Activated CD4-positive, alpha-beta T cell treated with anti-CD3 and anti-CD28 coated beads, Interleukin-2, Interleukin-4, amounts not matched to agents 100 ng/mL and 50 ng/mL, durations not matched to agents 16 hours and 8 hours (primary cell): ENCODE measurements around the gene PTPRB.

Experiments
- DNase-seq: peaks from one replicate; pipeline ENCODE4 v3.0.0-alpha.2; 2020; ENCODE audit warnings: low spot score

Gene PTPRB

DNA sequence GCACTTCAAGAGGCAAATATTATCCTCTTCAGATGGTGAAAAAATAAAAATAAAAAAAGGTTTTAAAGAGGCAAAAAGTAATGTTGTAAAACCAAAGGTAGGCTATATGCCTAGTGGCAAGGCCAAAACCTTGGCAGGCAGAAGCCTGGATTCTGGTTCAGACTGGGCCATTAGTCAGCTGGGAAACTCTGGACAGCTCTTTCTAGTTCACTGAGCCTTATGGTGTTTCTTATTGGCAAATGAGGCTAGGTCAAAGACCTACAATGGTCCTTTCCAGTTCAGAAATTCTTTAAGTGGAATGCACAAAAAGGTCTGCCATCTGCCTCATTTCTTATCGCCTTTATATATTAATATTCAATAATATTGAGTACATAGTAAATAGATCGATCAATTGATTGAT lies 44.6 kb downstream of the PTPRB start:
- no peak for DNase-seq

DNA sequence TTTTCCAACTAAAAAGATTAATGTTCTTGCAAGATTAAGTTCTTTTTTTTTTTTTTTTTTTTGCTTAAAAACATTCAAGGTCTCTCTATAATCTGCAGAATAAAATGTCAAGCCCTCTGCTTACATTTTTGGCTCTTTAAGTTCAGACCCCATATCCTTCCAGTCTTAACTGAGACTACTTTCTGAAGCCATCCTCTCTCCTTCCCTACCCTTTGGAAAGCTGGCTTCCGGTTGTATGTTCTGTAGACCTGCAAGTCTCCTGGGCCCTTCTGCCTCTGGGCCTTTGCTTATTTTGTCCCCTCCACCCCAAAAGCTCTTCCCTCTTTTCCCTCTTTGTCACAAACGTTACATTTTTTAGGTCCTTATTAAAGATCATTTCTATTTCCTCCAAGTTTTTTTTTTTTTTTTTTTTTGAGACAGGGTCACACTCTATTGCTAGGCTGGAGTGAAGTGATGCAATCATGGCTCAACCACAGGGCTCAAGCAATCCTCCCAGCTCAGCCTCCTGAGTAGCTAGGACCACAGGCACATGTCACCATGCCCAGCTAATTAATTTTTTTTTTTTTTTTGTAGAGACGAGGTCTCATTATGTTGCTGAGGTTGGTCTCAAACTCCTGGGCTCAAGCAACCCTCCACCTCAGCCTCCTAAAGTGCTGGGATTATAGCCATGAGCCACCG lies 46.5 kb downstream of the PTPRB start:
- DNase-seq: no peak

DNA sequence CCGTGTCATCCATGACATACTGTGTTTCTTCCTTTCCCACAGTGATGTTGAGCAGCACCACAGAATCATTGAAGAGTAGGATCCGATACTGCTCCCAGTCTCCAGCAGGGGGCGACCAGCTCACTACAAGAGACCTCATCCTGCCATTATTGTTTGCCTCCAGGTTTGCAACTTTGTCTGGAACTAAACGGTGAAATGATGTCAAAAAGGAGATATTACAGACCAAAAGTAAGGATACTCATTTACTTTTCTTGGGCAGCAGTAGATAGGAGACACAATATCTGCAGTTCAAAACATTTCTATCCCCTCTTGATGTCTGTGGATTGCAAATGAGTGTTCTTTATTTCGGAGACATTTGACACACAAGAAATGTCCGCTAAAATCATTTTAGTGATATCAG lies 47.2 kb downstream of the PTPRB start:
- peak; percentile 51 for DNase-seq

DNA sequence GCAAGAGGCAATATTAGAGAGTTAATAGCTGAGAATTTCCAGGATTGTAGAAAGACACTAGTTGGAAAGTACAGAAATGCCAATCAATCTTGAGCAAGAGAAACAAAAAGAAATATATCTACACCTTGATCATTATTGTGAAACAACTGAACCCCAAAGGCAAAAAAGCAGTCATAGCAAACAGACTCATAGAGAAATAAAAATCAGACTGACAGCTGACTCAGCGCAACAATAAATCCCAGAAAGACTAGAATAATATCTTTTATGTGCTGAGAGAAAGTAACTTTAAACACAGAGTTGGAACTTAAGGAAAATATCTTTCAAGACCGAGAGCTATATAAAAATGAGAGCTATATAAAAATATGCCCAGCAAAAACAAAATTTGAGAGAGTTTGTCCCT lies 52.9 kb downstream of the PTPRB start:
- no peak for DNase-seq

DNA sequence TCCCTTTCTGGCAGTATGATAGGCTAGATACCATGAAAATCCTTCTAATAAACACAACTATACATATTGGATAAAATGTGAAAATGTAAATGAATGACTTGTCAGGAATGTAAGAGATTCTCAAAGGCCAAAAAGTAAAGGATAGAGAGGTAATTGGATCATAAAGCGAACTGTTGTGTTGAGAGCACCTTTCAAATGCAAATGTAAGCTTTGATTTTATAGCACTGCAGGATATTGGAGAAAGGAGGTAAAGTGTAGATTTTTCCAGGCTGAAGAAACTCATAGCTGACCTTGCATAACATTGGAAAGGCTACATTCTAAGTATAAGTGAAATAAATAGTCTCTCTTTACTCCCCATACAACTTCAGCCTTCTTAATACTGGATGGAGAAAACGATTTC lies 54.0 kb downstream of the PTPRB start:
- no peak for DNase-seq

DNA sequence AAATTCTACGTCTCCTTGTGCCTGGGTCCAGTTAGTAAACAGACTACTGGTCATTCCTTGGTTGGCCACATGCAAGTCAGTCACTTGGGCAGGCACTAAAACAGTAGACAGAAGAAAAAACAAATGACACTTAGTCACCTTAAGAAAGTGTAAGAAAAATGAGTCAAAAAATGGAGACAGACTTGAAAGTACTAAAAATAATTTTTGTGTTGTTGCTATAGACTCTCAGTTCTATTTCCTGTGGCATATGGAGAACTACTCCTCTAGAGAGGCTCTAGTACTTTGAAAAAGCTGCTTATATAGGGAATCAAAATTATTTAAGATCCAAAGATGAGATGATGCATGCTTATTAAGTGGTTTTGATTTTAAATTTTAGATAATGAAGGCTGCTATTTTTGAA lies 56.0 kb downstream of the PTPRB start:
- no peak for DNase-seq

DNA sequence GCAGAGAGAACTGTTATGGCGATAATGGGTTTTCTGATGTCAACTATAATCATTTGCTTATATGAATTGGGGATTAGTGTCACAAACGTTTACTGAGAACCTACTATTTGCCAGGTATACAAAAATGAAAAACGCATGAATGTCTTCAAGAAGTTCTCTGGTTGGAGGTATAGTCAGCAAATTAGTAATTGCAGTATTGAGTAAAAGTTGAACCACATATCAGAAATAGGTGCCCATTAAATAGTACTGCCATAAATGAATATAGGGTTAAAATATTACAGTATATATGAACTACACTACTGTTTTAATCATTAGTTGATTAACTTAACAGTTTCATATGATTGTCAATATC lies 60.0 kb downstream of the PTPRB start:
- DNase-seq: no peak

DNA sequence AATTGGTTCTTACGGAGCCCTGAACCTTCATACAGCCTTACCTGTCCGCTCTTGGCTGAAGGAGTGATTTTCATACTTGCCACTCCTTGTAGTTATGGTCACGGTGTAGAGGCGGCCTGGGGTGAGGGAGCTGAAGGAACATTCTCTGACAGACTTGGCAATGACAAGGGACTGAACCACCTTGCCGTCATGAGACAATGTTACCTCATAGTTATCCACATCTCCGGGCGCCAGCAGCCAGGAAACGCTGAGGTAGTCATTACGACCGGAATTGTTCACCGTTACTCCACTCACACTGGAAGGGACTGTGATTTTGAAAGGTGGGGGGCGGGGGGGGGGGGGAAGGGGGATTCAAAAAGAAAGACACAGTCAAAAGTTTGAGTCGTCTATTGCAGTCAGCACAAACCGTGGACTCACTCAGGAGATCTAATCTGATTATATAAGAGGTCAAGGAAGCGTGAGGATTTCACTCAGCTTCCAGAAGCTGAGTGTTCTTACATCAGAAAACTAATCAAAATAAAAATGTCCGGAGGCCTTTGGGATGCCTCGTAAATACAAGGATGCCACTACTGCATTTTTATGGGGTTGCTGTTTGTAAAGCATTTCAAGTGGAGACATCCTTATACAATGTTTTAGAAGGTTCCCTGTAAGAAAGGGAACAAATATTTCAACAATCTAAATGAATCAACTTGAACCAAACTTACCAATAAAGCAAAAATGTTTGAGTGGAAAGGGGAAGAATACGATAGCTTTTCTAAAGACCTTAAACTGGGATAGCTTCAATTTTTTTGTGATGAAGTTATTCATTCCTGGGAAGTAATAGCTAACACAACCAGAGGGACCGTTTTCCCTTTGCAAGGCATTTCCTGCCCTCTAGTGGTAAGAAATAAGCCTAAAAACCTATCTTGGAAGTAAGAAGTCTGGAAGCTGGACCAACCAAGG lies 60.6 kb downstream of the PTPRB start:
- peak; percentile 37 for DNase-seq

DNA sequence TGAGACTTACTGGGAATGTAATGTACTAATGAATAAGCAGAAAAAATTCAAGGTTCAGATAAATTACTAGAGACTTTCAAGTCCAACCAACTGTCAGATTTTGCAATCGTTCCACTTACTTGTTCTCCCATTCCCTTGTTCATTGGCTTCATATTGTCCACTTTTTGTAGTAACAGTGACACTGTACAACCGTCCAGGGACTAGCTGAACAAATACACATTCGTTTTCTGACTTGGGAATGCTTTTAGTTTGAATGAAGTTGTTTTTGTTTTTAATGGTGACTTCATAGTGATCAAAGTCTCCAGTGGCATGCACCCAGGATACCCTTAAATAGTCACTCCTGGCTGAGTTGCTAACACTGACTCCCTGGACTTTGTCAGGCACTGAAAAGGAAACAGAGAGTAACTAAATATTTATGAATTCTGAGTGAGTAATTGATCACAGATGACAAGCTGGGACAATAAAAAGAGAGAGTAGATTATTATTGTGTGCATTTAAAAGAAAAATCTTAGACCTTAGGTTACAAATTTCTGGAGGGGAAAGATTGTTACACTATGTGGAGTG lies 65.4 kb downstream of the PTPRB start:
- no peak for DNase-seq

DNA sequence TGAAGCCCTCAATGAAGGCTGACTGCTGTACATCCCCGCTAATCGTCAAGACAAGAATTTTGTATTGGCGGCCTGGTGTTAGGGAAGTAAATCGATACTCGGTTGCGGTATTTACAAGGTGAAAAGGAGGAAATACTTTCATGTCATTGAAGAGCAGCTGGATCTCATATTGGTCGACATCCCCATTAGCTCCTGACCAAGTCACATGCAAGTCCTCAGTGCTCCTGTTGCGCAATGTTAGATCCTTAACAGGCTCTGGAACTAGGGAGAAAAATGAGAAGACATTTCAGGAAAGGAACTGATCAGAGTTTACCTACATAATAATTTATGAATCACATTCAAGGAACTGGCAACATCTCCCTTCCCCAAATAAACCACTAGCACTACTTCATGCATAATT lies 66.2 kb downstream of the PTPRB start:
- DNase-seq: no peak

DNA sequence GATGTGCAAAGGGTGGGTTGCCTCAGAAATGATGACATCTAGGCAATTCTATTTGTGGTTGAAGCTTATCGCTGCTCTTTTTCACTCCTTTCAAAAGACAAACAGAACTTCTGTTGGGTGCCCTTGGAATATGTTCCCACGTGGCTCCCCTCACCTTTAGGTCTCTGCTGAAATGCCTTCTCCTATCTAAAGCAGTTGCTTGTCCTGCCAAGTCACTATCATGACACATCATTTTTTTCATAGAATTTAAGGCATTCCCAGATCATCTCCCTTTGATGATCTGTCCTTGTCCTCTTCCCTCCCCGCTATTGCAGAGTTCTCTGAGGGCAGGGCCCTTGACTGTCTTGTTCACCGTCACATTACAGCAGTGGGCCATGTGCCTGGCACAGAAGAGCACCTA lies 75.7 kb downstream of the PTPRB start:
- DNase-seq: no peak

DNA sequence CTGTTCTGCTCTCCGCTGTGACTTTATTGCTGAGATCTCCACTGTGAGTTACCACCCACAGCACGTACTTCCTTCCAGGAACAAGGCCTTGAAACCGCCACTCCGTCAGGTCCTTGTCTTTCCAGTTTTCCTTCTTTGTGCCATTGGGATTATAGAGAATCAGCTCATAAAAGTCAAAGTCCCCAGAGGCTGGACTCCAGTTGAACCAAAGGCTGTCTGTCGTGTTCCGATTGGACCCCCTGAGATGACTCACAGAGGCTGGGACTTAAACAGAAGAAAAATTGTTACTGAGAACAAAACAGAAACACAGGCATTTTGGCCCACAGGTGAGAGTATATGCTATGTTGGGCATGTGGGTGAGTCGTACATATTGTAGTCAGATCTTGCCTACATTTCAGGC lies 76.6 kb downstream of the PTPRB start:
- DNase-seq: no peak

DNA sequence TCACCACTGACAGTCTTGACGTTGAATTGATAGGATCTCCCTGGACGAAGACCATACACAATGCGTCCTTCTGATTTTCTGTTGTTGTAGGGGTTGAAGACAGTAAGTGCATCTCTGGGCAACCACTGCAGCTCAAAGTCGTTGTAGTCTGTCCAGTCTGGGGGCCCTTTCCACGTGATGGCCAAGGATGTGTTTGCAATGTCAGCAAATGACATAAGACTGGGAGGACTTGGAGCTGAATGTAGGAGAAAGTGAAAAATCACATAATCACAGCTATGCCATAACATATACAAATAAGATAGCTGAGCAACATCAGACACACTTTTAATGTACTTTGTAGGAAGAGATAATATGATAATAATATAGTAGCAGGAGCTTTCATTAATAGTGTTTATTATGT lies 77.8 kb downstream of the PTPRB start:
- DNase-seq: no peak

DNA sequence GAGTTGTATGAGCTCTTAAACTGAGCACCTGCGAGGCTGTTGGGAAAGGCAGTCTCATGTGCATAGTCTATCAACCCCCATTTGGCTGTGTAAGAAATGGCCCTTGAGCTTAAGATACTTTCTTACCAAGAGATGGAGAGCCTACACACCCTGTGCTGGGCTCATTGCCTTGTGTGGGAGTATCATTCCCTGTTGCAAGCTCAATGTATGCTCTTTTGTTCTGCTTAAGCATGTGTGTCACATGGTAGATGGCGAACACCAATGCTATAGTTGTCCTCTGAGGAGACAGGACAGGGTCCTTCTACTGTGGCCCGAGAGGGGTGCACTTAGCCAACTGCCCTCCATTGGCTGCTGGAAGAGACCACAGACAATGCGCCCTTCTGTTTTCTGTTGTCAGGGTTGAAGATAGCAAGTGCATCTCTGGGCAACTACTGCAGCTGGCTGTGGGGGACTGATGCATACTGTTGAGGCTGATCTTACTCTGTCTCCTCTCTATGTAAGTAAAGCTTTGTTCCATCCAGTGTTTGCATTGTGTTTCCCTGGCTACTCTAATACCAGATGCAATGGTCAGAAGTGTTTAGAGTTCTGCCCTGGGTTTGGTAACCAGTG lies 79.5 kb downstream of the PTPRB start:
- DNase-seq: no peak

DNA sequence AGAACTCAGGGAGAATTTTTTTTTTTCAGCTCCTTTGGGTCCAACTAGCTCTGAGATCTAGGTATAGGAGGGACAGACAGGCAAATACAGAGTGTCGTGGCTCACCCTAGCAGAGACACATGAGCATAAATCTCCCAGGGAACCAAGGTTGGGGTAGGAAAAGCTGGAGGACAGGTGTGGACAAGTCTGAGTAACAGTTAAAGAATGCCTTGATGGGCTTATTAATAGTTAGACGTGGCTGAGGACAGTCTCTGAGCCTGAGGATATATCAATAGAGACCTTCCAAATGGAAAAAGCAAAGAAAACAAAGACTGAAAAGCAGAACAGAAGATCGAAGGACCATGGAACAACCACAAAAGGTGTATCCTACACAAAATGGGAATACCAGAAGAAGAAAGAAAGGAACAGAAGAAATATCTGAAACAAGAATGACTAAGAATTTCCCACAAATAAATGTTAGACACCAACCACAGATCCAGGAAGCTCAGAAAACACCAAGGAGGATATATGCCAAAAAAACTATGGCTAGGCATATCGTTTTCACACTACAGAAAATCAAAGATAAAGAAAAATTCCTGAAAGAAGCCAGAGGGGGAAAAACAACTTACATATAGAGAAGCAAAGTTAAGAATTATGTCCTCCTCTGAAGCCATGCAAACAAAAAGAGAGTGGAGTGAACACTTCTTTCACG lies 80.9 kb downstream of the PTPRB start:
- no peak for DNase-seq

DNA sequence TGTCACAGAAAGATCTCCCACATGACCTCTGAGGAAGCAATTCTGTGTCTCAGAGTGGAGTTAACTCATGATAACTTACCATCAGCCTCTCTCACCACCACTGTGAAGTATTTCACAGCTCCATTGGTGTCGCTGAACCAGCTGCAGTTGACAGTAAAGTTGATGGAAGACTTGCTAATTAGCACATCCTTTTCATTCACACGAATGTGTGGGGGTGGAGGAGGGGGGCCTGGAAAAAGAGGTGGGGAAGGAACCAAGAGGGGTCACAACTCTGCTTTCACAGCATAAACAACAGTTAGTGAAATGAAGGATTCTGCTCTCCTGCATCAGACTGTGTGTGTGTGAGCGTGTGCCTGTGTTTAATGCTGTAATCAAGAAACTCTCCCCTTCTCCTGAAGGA lies 82.1 kb downstream of the PTPRB start:
- DNase-seq: no peak

DNA sequence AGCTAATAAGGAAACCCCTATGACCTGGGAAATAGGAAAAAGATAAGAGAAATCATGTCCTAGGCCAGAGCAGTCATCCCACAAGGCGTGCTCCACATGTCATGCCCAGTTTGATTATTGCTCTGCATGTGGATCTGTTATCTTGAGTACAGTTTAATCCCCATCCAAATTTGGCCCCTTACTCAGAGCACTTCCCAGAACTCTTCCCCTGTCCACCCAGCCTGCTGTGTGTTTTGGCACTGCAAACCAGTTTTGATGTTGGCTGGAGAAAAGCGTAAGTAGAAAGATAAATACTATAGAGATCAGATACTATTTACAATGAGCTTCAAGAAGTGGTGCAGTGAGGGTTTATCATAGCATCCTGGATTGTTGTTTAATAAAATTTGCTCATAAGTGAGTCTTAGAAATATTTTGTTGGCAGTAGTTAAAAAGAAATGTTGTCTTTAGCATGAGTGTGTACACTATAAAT lies 83.8 kb downstream of the PTPRB start:
- no peak for DNase-seq

DNA sequence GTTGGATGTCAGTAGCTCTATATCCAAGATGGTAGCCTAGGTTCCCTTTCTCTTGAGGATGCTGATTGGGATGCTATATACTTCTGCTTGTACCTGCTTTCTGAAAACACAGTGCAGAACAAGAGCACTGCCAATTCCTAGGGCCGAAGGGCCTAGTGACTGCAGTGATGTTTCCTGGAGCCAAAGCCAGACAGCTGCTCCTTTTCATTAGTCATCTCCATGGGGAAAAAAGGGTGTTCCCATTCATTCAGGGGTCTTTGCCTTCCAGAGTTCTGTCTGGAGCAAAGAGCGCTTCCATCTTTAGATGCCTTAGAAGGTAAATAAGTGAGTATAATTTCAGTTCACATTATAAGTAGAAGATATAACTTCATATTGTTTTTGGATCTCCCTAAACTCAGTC lies 85.5 kb downstream of the PTPRB start:
- DNase-seq: no peak

DNA sequence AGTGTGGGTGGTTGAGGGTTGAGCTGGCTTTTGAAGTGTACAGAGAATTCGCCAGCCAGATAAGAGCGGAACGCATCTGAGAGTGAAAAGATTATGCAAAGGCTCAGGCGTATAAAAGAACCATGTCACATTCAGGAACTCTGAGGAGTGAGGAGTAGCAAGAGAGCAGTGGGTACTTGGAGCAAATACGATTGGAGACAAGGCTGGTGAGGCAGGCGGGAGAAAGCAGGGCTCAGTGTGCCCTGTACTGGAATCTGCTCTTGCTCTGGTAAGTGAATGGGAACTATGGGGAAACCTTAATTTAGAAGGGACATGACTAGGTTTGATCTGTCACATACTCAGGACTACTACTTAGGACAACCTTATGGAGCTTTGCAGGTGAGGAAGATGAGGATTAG lies 87.0 kb downstream of the PTPRB start:
- no peak for DNase-seq

DNA sequence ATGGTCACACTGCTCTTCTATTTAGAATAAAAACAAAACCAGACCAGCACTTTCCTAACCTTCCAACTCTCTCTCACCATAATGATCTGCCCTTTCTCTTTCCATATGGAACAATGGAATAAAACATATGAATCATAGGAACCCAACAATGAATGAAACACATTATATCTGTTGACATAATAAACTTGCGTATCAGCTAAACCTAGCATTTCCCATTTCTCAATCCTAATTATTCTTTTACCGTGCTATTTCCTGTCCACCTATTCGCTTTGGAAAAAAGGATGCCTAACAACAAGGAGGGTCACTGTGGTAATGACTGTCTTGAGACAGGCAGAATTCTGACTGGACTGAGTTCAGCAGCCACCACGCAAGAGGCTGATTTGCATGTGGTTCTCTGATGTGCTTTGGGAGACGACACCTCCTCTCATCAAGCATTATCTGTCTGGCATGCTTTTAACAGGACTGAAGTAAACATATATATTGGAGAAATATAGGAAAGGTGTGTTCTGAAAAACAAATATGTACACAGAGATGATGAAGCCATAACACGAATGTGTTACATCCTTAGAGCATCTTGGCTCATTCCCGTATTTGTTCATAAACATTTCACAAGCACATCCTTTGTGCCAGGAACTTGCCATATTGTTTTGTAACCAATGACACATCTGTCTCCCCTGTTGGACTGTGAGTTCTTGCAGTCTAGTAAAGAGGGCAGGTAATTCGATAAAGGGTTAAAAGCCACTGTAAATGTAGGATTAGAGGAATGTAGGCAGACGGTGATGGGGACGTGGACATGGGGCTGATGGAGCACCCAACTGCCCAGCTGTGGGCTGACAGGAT lies 87.7 kb downstream of the PTPRB start:
- DNase-seq: no peak

DNA sequence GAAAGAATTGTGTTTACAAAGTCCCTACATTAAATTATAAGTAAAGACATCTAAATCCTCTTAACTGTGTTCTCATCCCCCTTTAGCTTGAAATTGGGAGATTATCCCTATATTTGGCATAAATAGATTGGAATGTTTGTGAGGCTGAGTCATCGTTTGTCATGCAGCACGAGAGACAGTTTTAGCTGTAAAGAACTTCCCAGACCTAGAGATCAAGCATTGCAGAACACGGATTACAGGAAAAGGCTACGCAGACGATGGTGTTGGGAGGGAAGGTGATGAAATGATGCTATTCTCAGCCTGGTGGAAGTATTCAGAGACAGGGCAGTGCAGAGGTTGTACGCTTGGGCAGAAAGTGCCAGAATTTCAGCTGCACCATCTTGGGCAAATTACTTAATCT lies 93.8 kb downstream of the PTPRB start:
- DNase-seq: no peak
